C4-2B (cell line): ENCODE results near the gene HIRIP3.

Source experiments
- CTCF ChIP-seq: fragments of 450-650 bp; conservative IDR thresholded peaks from 2 replicates; pipeline ENCODE4 v1.5.1; 2017; ENCODE audit warnings: mild to moderate bottlenecking
- ZFX ChIP-seq: fragments of 450-650 bp; IDR thresholded peaks from 2 replicates; pipeline ENCODE4 v1.6.1; 2017

DNA sequence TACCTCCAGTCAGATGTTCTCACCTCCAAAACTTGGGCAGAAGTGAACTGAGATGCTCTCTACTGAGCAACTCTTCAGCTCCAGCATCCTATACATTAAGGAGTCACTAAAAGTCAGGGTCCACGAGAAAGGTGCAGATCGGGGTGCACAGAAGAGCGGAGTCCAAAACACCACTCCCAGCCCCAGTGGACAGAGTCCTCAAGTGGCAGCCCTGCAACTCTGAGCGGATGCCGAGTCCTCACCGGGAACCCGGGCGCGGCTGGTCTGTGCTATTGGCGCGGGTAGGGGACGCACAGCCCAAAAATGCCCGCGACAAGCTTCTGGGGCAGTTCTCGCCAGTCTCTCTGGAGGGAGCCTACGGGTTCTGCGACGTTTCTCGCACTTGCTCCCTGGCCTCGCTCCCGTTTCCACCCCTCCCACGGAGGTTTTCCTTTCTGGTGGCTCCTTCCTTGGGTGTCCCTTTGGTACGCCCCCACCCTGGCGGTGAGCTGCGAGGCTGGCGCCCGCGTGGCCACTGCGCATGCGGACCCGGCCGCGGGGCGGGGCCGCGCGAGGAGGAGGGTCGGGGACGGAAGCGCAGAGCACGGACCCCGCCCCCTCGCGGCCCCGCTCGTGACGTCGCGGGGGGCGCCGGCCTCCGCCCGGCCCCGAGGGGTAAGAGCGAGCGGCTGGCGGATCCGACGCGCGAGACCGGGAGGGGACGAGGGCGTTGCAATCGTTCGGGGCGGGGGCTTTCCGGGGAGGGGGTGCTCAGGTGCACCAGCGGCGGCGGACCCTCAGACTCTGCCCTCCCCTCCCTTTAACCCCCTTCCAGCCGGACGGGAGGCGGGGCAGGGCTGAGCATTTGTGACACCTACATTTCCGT, 33.7 kb downstream of the HIRIP3 start, which contains the start of gene TMEM219:
- TF ChIP-seq CTCF (no peak; the same call in 1 of the 2 replicates), ZFX (no peak)
